DMS53 treated with DMSO at 0.1 percent for 48 hours (cell line): Measurements from ENCODE around the gene TIPRL.

Experiments used
- DNase-seq: peaks from one replicate; lab custom pipeline; 2025; ENCODE audit not compliant: unreplicated experiment; lab: John Stamatoyannopoulos, UW

Gene TIPRL

GRCh38 chr1:168246506-168246905 lies 67.7 kb downstream of the TIPRL start:
- DNase-seq: no peak
